GM21367 (cell line): ENCODE data around the gene ALG1L2.
"Not testable (repeated sequence)": the region's sequence is repeated elsewhere in the genome, so short reads cannot be mapped to it uniquely, and the experiment has no call there.

Experiments used
- ATAC-seq: cut with Tn5 transposase; IDR thresholded peaks from one replicate; pipeline ENCODE4 v1.9.1; 2021; ENCODE audit not compliant: unreplicated experiment

Gene ALG1L2

GRCh38 chr3:130122891-130123775 lies 41.5 kb downstream of the ALG1L2 start:
- ATAC-seq: not testable (repeated sequence)

GRCh38 chr3:130125406-130125805 lies 43.8 kb downstream of the ALG1L2 start:
- not testable (repeated sequence) for ATAC-seq

DNA sequence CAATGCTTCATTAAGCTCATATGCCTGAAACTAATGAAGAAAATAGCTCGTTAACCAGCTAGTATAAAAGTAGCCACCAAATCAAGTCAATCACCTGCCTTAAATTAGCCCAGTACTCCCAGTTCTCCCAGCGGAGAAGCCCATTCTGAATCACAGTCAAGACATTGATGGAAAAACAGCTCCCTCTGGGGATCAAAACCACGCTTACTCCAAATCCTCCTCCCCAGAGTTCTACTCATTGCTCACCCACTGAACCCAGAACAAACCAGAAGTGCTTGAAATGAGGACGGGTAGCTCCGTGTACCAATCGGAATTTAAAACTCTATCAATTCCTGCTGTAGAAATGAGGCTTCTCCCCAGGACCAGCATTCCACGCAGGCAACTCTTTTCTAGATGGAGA lies 54.7 kb downstream of the ALG1L2 start:
- ATAC-seq: not testable (repeated sequence)

- not testable (repeated sequence) for ATAC-seq
Measured at GRCh38 chr3:130137685-130138084, 56.1 kb downstream of the ALG1L2 start.

- ATAC-seq: not testable (repeated sequence)
Measured at GRCh38 chr3:130138992-130139391, 57.4 kb downstream of the ALG1L2 start.

DNA sequence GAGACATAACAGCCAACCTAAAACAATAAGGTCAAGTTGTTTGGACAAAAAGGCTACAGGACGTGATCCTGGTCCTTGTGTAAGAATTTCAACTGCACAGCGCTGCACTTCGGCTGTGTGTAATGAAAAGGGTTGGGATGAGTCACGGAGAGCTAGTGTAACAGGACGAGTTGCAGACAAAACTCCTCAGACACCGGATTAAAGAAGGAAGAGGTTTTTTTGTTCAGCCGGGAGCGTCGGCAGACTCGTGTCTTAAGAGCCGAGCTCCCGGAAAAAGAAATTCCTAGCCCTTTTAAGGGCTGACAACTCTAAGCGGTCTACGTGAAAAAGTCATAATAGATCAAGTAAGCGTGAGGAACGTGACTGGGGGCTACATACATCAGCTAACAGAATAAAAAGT lies 59.1 kb downstream of the ALG1L2 start:
- not testable (repeated sequence) for ATAC-seq

DNA sequence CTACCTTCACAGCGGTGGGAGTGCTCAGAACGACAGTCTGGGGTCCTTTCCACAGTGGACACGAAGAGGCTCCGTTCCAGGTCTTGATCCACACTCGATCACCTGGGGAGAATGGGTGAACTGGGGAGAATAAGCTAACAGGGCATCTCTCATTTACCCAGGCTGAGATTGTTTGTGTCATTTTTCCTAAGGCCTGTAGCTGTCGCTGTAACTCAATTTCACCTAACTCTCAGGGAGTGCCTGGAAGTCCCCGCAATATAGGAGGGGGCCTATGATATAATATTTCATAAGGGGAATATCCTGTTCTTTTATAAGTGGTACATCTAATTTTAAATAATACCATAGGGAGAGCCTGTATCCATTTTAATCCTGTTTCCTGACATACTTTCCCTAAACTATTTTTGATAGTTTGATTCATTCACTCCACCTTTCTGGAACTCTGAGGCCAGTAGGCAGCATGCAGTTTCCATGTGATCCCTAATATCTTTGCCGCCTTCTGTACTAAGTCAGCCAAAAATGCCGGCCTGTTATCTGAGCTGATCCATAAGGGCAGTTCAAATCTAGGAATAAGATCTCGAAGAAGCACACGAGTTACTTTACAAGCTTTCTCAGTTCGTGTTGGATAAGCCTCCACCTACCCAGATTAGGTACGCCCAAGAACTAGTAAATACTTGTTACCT lies 62.2 kb downstream of the ALG1L2 start:
- ATAC-seq: not testable (repeated sequence)

- ATAC-seq: not testable (repeated sequence)
Measured at GRCh38 chr3:130144328-130144650, 62.7 kb downstream of the ALG1L2 start.

DNA sequence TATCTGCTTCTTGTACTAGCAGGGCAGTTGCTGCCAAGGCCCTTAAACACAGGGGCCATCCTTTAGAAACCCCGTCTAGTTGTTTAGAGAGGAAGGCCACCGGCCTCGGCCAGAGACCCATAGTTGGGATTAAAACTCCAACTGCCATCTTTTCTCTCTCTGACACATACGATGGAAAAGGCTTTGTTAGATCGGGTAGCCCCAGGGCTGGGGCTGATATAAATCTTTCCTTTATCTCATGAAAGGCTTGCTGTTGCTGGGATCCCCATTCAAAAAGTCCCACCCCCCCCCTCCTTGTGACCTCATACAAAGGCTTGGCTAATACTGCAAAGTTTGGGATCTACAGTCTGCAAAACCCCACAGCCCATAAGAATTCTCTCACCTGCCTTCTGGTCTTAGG lies 63.8 kb downstream of the ALG1L2 start:
- not testable (repeated sequence) for ATAC-seq

GRCh38 chr3:130146465-130146864 lies 64.8 kb downstream of the ALG1L2 start:
- ATAC-seq: not testable (repeated sequence)
